Activated naive CD4-positive, alpha-beta T cell treated with anti-CD3 and anti-CD28 coated beads for 36 hours (primary cell): Measurements from ENCODE around the gene CD300LF. TPM values are rescaled to one million over a fixed set of nuclear protein-coding genes. Genes with fewer than 3 reads are reported as not detected.
A peak's percentile ranks its signal among the peaks of the same experiment; 100 is the strongest.

Experiments
- CTCF ChIA-PET: fragments of 350-600 bp; sonication (Branson Sonifier 250); formaldehyde crosslinking; loops from one replicate; lab custom pipeline; 2021; ENCODE audit warnings: antibody characterized with exemption; lab: Charles Lee
- DNase-seq: peaks from one replicate; pipeline ENCODE4 v3.0.0-alpha.2; 2020
- H3K27ac Mint-ChIP-seq: one replicate; pipeline ENCODE4 v1.8.0; 2021; ENCODE audit warnings: mild to moderate bottlenecking, mixed read lengths
- H3K27me3 Mint-ChIP-seq: one replicate; pipeline ENCODE4 v1.8.0; 2021; ENCODE audit warnings: low read depth, mixed read lengths
- H3K36me3 Mint-ChIP-seq: one replicate; pipeline ENCODE4 v1.8.0; 2021; ENCODE audit warnings: low read depth, mixed read lengths
- H3K4me1 Mint-ChIP-seq: one replicate; pipeline ENCODE4 v1.8.0; 2021; ENCODE audit warnings: low read depth, mixed read lengths
- H3K4me3 Mint-ChIP-seq: one replicate; pipeline ENCODE4 v1.8.0; 2021; ENCODE audit warnings: mild to moderate bottlenecking, moderate library complexity, mixed read lengths
- H3K9me3 Mint-ChIP-seq: one replicate; pipeline ENCODE4 v1.8.0; 2021; ENCODE audit warnings: mixed read lengths
- intact Hi-C: fragments of 100-400 bp; cut with micrococcal nuclease; formaldehyde crosslinking; loops from one replicate; pipeline ENCODE4 v1.15.1; 2023
- total RNA-seq, 2 experiments: library from RNA; stranded (reverse); gene quantifications; one replicate each; pipeline ENCODE4 v1.2.3, GENCODE V29; 2021

The CD300LF gene
- total RNA-seq, 2 experiments from 2014 or later = not detected

GRCh38 chr17:74679374-74679773 lies 33.3 kb downstream of the CD300LF start:
- H3K4me3 Mint-ChIP-seq = no peak overlapping the region
- no peak overlapping the region for H3K27ac Mint-ChIP-seq
- no peak for DNase-seq
- no peaks in the 10 kb centered on the region for H3K9me3 Mint-ChIP-seq
- CTCF ChIA-PET = interaction anchor here (0.8 kb wide), 1 partner anchor 22 kb away, joined by 5 read pairs; no protein-coding TSS in a partner anchor
- H3K4me1 Mint-ChIP-seq = peaks cover 17% of the 10 kb centered on the region
- intact Hi-C loops = no loop called here
- H3K27me3 Mint-ChIP-seq = peaks cover 4% of the 10 kb centered on the region
- no peaks in the 10 kb centered on the region for H3K36me3 Mint-ChIP-seq

DNA sequence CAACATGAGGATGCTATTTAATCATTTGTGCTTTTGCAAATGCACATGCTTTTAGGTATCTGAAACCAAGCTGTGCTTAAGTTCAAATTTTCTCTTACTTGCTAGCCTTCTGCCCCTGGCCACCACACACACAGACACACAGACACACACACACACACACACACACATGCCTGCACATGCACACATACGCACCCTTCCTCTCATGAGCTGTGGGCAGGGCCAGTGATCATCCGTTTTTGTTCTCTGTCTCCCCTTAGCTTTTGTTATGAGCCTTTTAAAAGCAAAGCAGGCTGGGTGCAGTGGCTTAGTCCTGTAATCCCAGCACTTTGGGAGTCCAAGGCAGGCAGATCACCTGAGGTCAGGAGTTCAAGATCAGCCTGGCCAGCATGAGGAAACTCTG lies 34.2 kb downstream of the CD300LF start:
- no peaks in the 10 kb centered on the region for H3K9me3 Mint-ChIP-seq
- H3K4me1 Mint-ChIP-seq = peaks cover 17% of the 10 kb centered on the region
- H3K27me3 Mint-ChIP-seq = peaks cover 4% of the 10 kb centered on the region
- peak; percentile 11 for DNase-seq
- no peaks in the 10 kb centered on the region for H3K36me3 Mint-ChIP-seq
- intact Hi-C loops = no loop called here
- CTCF ChIA-PET = interaction anchor here (0.6 to 1.2 kb wide), 2 partner anchors 59 to 435 kb away, joined by 3 read pairs; partner anchors contain the start of gene RAB37
- no peak overlapping the region for H3K27ac Mint-ChIP-seq
- H3K4me3 Mint-ChIP-seq = no peak overlapping the region

DNA sequence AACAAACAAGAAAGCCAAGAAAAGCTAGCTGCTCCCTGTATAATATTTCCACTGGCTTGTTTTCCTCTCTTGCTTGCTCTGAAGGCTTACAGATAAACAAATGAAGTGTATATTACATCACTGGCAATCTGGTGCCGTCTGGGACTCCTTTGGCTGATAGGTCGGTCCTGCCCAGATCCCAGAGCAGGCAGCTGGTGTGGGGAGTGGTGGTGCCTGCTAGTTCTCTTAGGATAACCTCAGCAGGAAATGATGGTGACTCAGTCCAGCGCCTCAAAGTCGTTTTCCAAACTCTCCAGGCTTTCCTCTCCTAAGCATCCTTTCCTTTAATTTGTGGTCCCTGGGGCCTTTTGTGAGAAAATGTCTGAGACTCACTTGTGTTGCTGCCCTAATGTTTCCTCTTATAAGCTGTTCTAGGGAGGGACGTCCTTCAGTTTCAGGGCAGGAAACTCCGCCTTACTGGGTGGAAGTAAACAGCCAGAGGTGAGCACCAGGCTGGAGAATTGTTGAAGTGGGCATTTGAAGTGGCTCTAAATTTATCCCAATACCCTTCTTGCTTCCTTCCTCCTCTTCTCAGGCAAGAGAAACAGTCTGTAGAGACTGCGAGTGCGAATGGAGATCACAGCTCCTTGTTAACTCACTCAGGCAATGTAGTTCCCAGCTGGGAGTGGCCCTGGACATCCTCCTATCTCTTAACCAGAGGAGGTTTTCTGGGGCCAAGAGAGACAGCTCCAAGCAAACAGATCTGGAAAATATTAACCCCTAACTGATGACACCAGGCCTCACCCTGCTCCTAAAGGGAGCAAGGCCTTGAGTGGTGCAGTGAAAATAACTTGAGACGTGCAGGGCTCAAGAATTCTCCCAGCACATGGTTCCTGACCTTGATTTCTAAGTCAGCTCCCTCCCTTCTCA lies 34.9 kb downstream of the CD300LF start:
- Mint-ChIP-seq H3K4me3 (no peak overlapping the region), H3K27ac (no peak overlapping the region)
- no peak for DNase-seq

GRCh38 chr17:74671031-74671771 lies 41.5 kb downstream of the CD300LF start:
- Mint-ChIP-seq H3K4me3 (no peak overlapping the region), H3K27ac (no peak overlapping the region), H3K9me3 (no peaks in the 10 kb centered on the region), H3K4me1 (no peaks in the 10 kb centered on the region), H3K36me3 (no peaks in the 10 kb centered on the region), H3K27me3 (peaks cover 35% of the 10 kb centered on the region)
- intact Hi-C loops = loop anchor here (5.0 kb wide), 1 partner anchor 66 kb away; the partner anchor contains the start of gene RAB37
- CTCF ChIA-PET = interaction anchor here (0.6 to 2.2 kb wide), 4 partner anchors 14 to 178 kb away, joined by 3 to 9 read pairs (median 4); partner anchors contain the start of gene RAB37
- DNase-seq = peak; percentile 90

More for the DNA sequence above, 34.9 kb downstream of the CD300LF start:
- intact Hi-C loops = no loop called here
- Mint-ChIP-seq H3K4me1 (peaks cover 17% of the 10 kb centered on the region), H3K9me3 (no peaks in the 10 kb centered on the region), H3K36me3 (no peaks in the 10 kb centered on the region), H3K27me3 (peaks cover 12% of the 10 kb centered on the region)
- CTCF ChIA-PET = interaction anchor here (0.6 to 1.2 kb wide), 4 partner anchors 21 to 435 kb away, joined by 3 read pairs; partner anchors contain the start of gene RAB37

DNA sequence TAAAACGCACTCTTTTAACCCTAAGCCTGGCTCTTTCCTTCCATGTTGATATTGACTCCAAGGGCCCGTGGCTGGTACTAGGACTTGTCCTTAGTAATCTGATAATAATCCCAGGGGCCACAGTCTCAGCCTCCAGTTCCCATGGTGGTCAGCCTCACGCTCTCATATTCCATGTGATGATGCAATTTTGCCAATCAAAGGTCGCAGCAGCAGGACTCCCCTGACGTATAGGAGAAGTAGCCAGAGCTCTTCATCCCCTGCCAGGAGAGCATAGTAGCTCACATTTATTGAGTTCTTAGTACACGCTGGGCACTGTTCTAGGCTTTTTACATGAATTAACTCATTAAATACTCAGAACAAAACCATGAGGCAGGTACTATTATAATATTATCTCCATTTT lies 42.4 kb downstream of the CD300LF start:
- CTCF ChIA-PET = no interaction called here
- no peak for DNase-seq
- H3K27ac Mint-ChIP-seq = no peak overlapping the region
- H3K36me3 Mint-ChIP-seq = no peaks in the 10 kb centered on the region
- peaks cover 36% of the 10 kb centered on the region for H3K27me3 Mint-ChIP-seq
- intact Hi-C loops = loop anchor here (5.0 kb wide), 1 partner anchor 67 kb away; the partner anchor contains the start of gene RAB37
- no peak overlapping the region for H3K4me3 Mint-ChIP-seq
- H3K9me3 Mint-ChIP-seq = no peaks in the 10 kb centered on the region
- H3K4me1 Mint-ChIP-seq = no peaks in the 10 kb centered on the region

DNA sequence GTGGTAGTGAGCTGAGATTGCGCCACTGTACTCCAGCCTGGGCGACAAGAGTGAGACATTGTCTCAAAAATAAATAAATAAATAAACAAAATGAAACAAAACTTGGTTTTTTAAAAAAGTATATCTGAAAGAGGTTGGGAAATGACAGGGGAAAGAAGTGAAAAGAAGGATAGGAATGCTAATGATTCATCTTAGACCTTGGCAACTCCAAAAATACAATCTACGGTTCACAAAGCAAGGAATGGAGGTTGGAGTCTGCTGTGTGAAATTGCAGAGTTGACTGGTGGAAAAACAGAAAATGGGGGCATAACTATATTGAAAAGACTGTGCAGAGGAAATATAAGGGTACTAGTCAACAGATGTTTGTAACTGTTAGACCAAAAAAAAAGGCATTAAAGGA lies 49.2 kb downstream of the CD300LF start:
- no peaks in the 10 kb centered on the region for H3K4me1 Mint-ChIP-seq
- H3K9me3 Mint-ChIP-seq = no peaks in the 10 kb centered on the region
- H3K36me3 Mint-ChIP-seq = no peaks in the 10 kb centered on the region
- H3K4me3 Mint-ChIP-seq = no peak overlapping the region
- intact Hi-C loops = no loop called here
- CTCF ChIA-PET = no interaction called here
- no peak for DNase-seq
- no peak overlapping the region for H3K27ac Mint-ChIP-seq
- H3K27me3 Mint-ChIP-seq = peaks cover 27% of the 10 kb centered on the region

- H3K4me3 Mint-ChIP-seq = no peak overlapping the region
- intact Hi-C loops = no loop called here
- CTCF ChIA-PET = interaction anchor here (1.1 kb wide), 1 partner anchor 76 kb away, joined by 3 read pairs; no protein-coding TSS in a partner anchor
- peaks cover 3% of the 10 kb centered on the region for H3K4me1 Mint-ChIP-seq
- H3K27me3 Mint-ChIP-seq = peaks cover 20% of the 10 kb centered on the region
- no peaks in the 10 kb centered on the region for H3K9me3 Mint-ChIP-seq
- no peak overlapping the region for H3K27ac Mint-ChIP-seq
- DNase-seq = no peak
- no peaks in the 10 kb centered on the region for H3K36me3 Mint-ChIP-seq
Measured at GRCh38 chr17:74659889-74660288, 52.8 kb downstream of the CD300LF start.

DNA sequence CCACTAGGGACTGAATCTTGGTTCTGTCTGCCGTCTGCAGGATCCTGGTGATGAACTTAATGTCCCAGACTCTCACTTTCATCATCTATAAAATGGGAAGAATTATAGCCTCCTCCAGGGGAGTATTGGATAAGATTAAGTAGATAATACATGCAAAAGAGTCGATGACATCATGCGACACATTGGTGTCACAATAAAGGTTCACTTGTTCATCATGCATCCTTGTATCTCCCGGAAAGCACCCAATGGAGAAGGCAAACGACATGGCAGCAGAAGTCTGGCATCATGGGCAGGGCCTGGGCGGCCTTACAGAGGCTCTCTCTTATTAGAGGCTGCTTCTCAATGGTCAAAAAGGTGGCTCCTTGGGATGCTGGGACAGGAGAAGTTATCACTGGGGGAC lies 54.1 kb downstream of the CD300LF start:
- H3K4me1 Mint-ChIP-seq = peaks cover 3% of the 10 kb centered on the region
- H3K27me3 Mint-ChIP-seq = peaks cover 12% of the 10 kb centered on the region
- intact Hi-C loops = no loop called here

GRCh38 chr17:74654742-74655141 lies 58.0 kb downstream of the CD300LF start:
- no peaks in the 10 kb centered on the region for H3K36me3 Mint-ChIP-seq
- DNase-seq = no peak
- no peak overlapping the region for H3K27ac Mint-ChIP-seq
- peaks cover 3% of the 10 kb centered on the region for H3K4me1 Mint-ChIP-seq
- no peaks in the 10 kb centered on the region for H3K9me3 Mint-ChIP-seq
- H3K4me3 Mint-ChIP-seq = no peak overlapping the region
- peaks cover 3% of the 10 kb centered on the region for H3K27me3 Mint-ChIP-seq
- CTCF ChIA-PET = interaction anchor here (0.7 to 5.0 kb wide), 2 partner anchors 83 to 116 kb away, joined by 5 to 102 read pairs; partner anchors contain the start of gene RAB37
- intact Hi-C loops = no loop called here

More for the DNA sequence above, 54.1 kb downstream of the CD300LF start:
- H3K27ac Mint-ChIP-seq = no peak overlapping the region
- no peaks in the 10 kb centered on the region for H3K9me3 Mint-ChIP-seq
- CTCF ChIA-PET = interaction anchor here (0.6 to 5.0 kb wide), 3 partner anchors 79 to 185 kb away, joined by 3 to 102 read pairs (median 4); partner anchors contain the start of gene RAB37
- no peaks in the 10 kb centered on the region for H3K36me3 Mint-ChIP-seq
- no peak for DNase-seq
- H3K4me3 Mint-ChIP-seq = no peak overlapping the region

DNA sequence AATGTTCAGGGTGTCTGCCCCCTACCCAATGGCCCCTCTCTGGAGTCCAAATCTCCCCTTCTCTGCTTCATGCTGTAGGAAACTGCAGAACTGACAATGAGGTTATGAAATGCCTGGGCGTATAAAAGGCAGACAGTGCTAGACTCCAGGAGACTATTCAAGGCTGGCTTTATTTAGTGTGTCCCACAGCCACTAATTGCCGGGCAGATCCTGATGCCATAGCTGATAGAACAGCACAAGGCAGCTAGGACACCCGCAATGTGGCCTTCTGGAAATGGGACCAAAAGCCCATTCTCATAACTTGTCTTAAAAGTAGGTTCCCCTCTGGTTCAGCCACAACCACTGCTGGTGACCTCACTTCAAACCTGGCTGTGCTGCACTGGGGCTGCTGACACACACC lies 60.7 kb downstream of the CD300LF start:
- DNase-seq = no peak
- no peak overlapping the region for H3K4me3 Mint-ChIP-seq
- H3K27ac Mint-ChIP-seq = no peak overlapping the region
- H3K9me3 Mint-ChIP-seq = no peaks in the 10 kb centered on the region
- no peaks in the 10 kb centered on the region for H3K27me3 Mint-ChIP-seq
- no peaks in the 10 kb centered on the region for H3K36me3 Mint-ChIP-seq
- intact Hi-C loops = no loop called here
- no peaks in the 10 kb centered on the region for H3K4me1 Mint-ChIP-seq
- CTCF ChIA-PET = interaction anchor here (1.2 kb wide), 1 partner anchor 86 kb away, joined by 6 read pairs; the partner anchor contains the start of gene RAB37

GRCh38 chr17:74649909-74650308 lies 62.8 kb downstream of the CD300LF start:
- no peaks in the 10 kb centered on the region for H3K27me3 Mint-ChIP-seq
- no peaks in the 10 kb centered on the region for H3K9me3 Mint-ChIP-seq
- no peak overlapping the region for H3K27ac Mint-ChIP-seq
- DNase-seq = no peak
- no peaks in the 10 kb centered on the region for H3K36me3 Mint-ChIP-seq
- H3K4me1 Mint-ChIP-seq = no peaks in the 10 kb centered on the region
- H3K4me3 Mint-ChIP-seq = no peak overlapping the region
- intact Hi-C loops = no loop called here
- CTCF ChIA-PET = interaction anchor here (0.6 kb wide), 1 partner anchor 290 kb away, joined by 6 read pairs; no protein-coding TSS in a partner anchor
